ENCODE data around the gene MPP4. TPM values are rescaled to one million over a fixed set of nuclear protein-coding genes. Genes with fewer than 3 reads are reported as not detected.

The MPP4 gene
- total RNA-seq, 1 experiment from 2014 or later: not detected

DNA sequence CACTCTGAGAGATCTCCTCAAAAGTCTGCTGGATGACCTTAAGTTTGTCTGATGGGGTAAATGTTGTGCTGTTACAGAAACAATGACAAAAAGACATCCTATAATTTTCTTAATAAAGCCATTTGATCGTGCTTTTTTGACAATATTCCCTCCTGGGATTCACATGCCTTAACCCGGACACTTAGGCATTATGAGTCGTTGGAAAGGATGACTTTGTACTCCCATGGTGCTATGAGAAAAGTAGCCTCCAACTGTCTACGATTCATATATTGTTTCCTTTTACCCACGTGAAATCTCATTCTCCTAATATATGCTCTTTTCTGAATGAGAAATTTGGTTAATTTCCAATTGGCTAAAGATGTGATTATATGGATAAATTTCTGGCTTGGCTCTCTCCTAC is 6.1 kb upstream of the MPP4 start:
- Histone ChIP-seq H3K27ac (ENCODE audit: low read length) (no peak overlapping the region), H3K36me3 (ENCODE audit: control insufficient read depth, insufficient read depth, low read length) (peaks cover 47% of the 10 kb centered on the region), H3K9me3 (ENCODE audit: control insufficient read depth, insufficient read depth, low read depth, low read length) (no peaks in the 10 kb centered on the region), H3K4me3 (ENCODE audit: low read depth in 2 of 2, low read length in 2 of 2) (no peak overlapping the region), H3K4me1 (ENCODE audit: control insufficient read depth, insufficient read depth, low read length) (no peaks in the 10 kb centered on the region), H3K27me3 (ENCODE audit: control insufficient read depth, insufficient read depth, low read length) (no peaks in the 10 kb centered on the region)
- ChIA-PET POLR2A (no interaction called here), CTCF (no interaction called here)
- DNase-seq (ENCODE audit: low read depth, low spot score) (no peak), ATAC-seq (no peak)
- in situ Hi-C loops (cut with HindIII; ENCODE audit: low pct_unique_long_range_greater_than_20kb, low sequenced_read_pairs): no loop called here
- TF ChIP-seq POLR2AphosphoS5 (IDR thresholded peaks at IDR 0.05; ENCODE audit: low read depth, low read length) (no peak), TCF7L2 (IDR thresholded peaks at IDR 0.05; ENCODE audit: low read depth, low read length) (no peak), REST (IDR thresholded peaks at IDR 0.05; ENCODE audit: insufficient read depth in 1 of 2, low read depth in 2 of 2, low read length in 1 of 2) (no peak), SIN3A (IDR thresholded peaks at IDR 0.05; ENCODE audit: borderline replicate concordance, insufficient read depth, low read depth, low read length) (no peak)
- TF ChIP-seq, protein P1, sequence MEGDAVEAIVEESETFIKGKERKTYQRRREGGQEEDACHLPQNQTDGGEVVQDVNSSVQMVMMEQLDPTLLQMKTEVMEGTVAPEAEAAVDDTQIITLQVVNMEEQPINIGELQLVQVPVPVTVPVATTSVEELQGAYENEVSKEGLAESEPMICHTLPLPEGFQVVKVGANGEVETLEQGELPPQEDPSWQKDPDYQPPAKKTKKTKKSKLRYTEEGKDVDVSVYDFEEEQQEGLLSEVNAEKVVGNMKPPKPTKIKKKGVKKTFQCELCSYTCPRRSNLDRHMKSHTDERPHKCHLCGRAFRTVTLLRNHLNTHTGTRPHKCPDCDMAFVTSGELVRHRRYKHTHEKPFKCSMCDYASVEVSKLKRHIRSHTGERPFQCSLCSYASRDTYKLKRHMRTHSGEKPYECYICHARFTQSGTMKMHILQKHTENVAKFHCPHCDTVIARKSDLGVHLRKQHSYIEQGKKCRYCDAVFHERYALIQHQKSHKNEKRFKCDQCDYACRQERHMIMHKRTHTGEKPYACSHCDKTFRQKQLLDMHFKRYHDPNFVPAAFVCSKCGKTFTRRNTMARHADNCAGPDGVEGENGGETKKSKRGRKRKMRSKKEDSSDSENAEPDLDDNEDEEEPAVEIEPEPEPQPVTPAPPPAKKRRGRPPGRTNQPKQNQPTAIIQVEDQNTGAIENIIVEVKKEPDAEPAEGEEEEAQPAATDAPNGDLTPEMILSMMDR (IDR thresholded peaks at IDR 0.05): no peak
- no TSS peak for BruUV-seq (replicated peaks)
- intact Hi-C loops (cut with micrococcal nuclease; ENCODE audit: unreplicated experiment): no loop called here

- CTCF ChIA-PET: no interaction called here
- no peak for ATAC-seq
- Histone ChIP-seq H3K36me3 (ENCODE audit: control insufficient read depth, insufficient read depth, low read length) (peaks cover 31% of the 10 kb centered on the region), H3K27me3 (ENCODE audit: control insufficient read depth, insufficient read depth, low read length) (no peaks in the 10 kb centered on the region), H3K27ac (ENCODE audit: low read length) (no peak overlapping the region), H3K9me3 (ENCODE audit: control insufficient read depth, insufficient read depth, low read depth, low read length) (no peaks in the 10 kb centered on the region), H3K4me1 (ENCODE audit: control insufficient read depth, insufficient read depth, low read length) (peaks cover 4% of the 10 kb centered on the region; the same call in 1 of the 2 replicates), H3K4me3 (ENCODE audit: low read depth in 2 of 2, low read length in 2 of 2) (no peak overlapping the region)
- TF ChIP-seq REST (IDR thresholded peaks at IDR 0.05; ENCODE audit: insufficient read depth in 1 of 2, low read depth in 2 of 2, low read length in 1 of 2) (no peak), POLR2AphosphoS5 (IDR thresholded peaks at IDR 0.05; ENCODE audit: low read depth, low read length) (no peak), SIN3A (IDR thresholded peaks at IDR 0.05; ENCODE audit: borderline replicate concordance, insufficient read depth, low read depth, low read length) (no peak), TCF7L2 (IDR thresholded peaks at IDR 0.05; ENCODE audit: low read depth, low read length) (no peak)
- TF ChIP-seq, protein P1 (IDR thresholded peaks at IDR 0.05): no peak
- POLR2A ChIA-PET: no interaction called here
- in situ Hi-C loops (cut with HindIII; ENCODE audit: low pct_unique_long_range_greater_than_20kb, low sequenced_read_pairs) (no loop called here), intact Hi-C loops (cut with micrococcal nuclease; ENCODE audit: unreplicated experiment) (no loop called here)
- DNase-seq (ENCODE audit: low read depth, low spot score): no peak
- no TSS peak for BruUV-seq (replicated peaks)
These were observed 3.2 kb upstream of the MPP4 start for GRCh38 chr2:201701646-201702045.
